ENCODE measurements around the gene ATP9A. TPM values are rescaled to one million over a fixed set of nuclear protein-coding genes. Genes with fewer than 3 reads are reported as not detected.

ATP9A gene
- total RNA-seq, 1 experiment from 2014 or later, result 7.3 TPM

GRCh38 chr20:51643390-51643789 lies 124.8 kb downstream of the ATP9A start:
- Mint-ChIP-seq H3K9me3 (ENCODE audit: unreplicated experiment) (no peaks in the 10 kb centered on the region), H3K27ac (ENCODE audit: low read depth, unreplicated experiment) (no peak overlapping the region), H3K27me3 (ENCODE audit: insufficient read depth, unreplicated experiment) (no peaks in the 10 kb centered on the region), H3K4me1 (ENCODE audit: insufficient read depth, unreplicated experiment) (no peaks in the 10 kb centered on the region), H3K36me3 (ENCODE audit: insufficient read depth, unreplicated experiment) (no peaks in the 10 kb centered on the region), H3K4me3 (ENCODE audit: unreplicated experiment) (no peak overlapping the region)
- intact Hi-C loops (cut with micrococcal nuclease), result no loop called here
- DNase-seq (ENCODE audit: unreplicated experiment), result no peak
- ChIA-PET POLR2A (interaction anchor here (0.7 to 0.8 kb wide), 2 partner anchors 306 to 341 kb away, joined by 3 read pairs; no protein-coding TSS in a partner anchor), CTCF (interaction anchor here (0.6 to 11.0 kb wide), 4 partner anchors 24 to 528 kb away, joined by 3 to 134 read pairs (median 3); no protein-coding TSS in a partner anchor)
- TF ChIP-seq, protein P1, sequence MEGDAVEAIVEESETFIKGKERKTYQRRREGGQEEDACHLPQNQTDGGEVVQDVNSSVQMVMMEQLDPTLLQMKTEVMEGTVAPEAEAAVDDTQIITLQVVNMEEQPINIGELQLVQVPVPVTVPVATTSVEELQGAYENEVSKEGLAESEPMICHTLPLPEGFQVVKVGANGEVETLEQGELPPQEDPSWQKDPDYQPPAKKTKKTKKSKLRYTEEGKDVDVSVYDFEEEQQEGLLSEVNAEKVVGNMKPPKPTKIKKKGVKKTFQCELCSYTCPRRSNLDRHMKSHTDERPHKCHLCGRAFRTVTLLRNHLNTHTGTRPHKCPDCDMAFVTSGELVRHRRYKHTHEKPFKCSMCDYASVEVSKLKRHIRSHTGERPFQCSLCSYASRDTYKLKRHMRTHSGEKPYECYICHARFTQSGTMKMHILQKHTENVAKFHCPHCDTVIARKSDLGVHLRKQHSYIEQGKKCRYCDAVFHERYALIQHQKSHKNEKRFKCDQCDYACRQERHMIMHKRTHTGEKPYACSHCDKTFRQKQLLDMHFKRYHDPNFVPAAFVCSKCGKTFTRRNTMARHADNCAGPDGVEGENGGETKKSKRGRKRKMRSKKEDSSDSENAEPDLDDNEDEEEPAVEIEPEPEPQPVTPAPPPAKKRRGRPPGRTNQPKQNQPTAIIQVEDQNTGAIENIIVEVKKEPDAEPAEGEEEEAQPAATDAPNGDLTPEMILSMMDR (IDR thresholded peaks at IDR 0.05; ENCODE audit: unreplicated experiment), result no peak
- BruUV-seq (replicated peaks), result no TSS peak

DNA sequence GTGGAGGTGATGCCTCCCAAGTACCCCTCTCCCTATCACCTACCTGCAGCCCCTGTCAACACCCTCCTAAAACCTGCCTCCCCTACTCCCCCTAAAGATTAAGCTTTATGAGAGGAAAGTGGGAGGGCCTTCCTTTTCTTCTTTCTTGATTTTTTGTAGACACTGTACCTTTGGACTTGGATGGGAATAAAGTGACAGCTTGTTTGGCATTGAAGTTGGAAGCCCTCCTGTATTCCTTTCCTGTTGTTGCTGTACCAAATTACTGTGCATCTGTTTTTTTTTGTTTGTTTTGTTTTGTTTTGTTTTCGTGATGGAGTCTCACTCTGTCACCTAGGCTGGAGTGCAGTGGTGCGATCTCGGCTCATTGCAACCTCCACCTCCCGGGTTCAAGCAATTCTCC lies 126.3 kb downstream of the ATP9A start:
- TF ChIP-seq, protein P1 (IDR thresholded peaks at IDR 0.05; ENCODE audit: unreplicated experiment), result no peak
- H3K4me1 Mint-ChIP-seq (ENCODE audit: insufficient read depth, unreplicated experiment), result no peaks in the 10 kb centered on the region
- ChIA-PET POLR2A (no interaction called here), CTCF (interaction anchor here (0.6 to 11.0 kb wide), 12 partner anchors 19 to 447 kb away, joined by 3 to 134 read pairs (median 4); no protein-coding TSS in a partner anchor)
- no peaks in the 10 kb centered on the region for H3K36me3 Mint-ChIP-seq (ENCODE audit: insufficient read depth, unreplicated experiment)
- intact Hi-C loops (cut with micrococcal nuclease), result no loop called here
- no TSS peak for BruUV-seq (replicated peaks)
- DNase-seq (ENCODE audit: unreplicated experiment), result no peak
- no peak overlapping the region for H3K27ac Mint-ChIP-seq (ENCODE audit: low read depth, unreplicated experiment)
- H3K4me3 Mint-ChIP-seq (ENCODE audit: unreplicated experiment), result no peak overlapping the region
- no peaks in the 10 kb centered on the region for H3K27me3 Mint-ChIP-seq (ENCODE audit: insufficient read depth, unreplicated experiment)
- H3K9me3 Mint-ChIP-seq (ENCODE audit: unreplicated experiment), result no peaks in the 10 kb centered on the region

DNA sequence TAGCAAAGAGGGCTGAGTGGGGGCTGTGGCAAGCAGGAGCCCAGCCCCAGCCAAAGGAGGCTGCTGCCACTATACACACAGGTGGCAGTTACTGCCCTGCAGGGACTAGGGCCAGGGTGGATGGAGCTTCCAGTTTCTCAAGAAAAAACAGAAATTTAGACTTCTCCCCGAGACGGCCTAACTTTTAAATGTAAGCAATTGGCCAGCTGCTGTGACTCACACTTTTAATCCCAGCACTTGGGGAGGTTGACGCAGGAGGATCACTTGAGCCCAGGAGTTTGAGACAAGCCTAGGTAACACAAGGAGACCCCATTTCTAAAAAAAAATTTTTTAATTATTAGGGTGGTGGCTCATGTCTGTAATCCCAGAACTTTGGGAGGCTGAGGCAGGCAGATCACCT lies 127.4 kb downstream of the ATP9A start:
- POLR2A ChIA-PET, result no interaction called here
- no TSS peak for BruUV-seq (replicated peaks)
- TF ChIP-seq, protein P1 (IDR thresholded peaks at IDR 0.05; ENCODE audit: unreplicated experiment), result no peak
- no peak overlapping the region for H3K27ac Mint-ChIP-seq (ENCODE audit: low read depth, unreplicated experiment)
- no peak overlapping the region for H3K4me3 Mint-ChIP-seq (ENCODE audit: unreplicated experiment)
- no peaks in the 10 kb centered on the region for H3K36me3 Mint-ChIP-seq (ENCODE audit: insufficient read depth, unreplicated experiment)
- no peaks in the 10 kb centered on the region for H3K27me3 Mint-ChIP-seq (ENCODE audit: insufficient read depth, unreplicated experiment)
- DNase-seq (ENCODE audit: unreplicated experiment), result no peak
- no peaks in the 10 kb centered on the region for H3K4me1 Mint-ChIP-seq (ENCODE audit: insufficient read depth, unreplicated experiment)
- intact Hi-C loops (cut with micrococcal nuclease), result no loop called here
- H3K9me3 Mint-ChIP-seq (ENCODE audit: unreplicated experiment), result no peaks in the 10 kb centered on the region
- CTCF ChIA-PET, result interaction anchor here (0.5 to 11.0 kb wide), 19 partner anchors 9 to 509 kb away, joined by 3 to 134 read pairs (median 4); no protein-coding TSS in a partner anchor

DNA sequence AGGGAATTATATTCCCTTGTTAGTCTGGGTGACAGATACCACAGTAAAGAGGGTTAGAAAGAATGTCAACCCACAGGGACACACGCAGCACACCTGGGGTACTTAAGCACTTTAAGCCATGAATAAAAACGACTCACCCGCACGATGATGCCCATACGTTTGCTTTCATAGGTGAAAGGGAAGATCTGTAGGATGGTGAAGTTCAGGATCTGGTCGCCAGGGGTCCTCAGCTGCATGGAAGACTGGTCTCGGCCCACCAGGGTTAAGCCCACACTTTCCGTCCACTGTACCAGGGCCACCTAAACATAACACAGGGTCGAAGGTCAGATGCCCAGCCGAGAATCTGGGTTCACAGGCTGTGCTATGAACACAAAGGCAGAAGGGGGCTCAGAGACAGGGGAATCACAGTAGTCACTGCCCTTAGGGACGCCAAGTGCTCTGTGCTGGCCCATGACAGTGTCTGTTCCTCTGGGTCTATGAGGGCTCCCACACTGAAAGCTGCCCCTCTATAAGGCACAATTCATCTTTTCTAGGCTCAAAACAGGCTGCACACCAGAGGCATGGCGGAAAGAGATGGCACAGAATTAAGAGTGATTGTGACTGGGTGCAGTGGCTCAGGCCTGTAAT lies 128.9 kb downstream of the ATP9A start:
- no TSS peak for BruUV-seq (replicated peaks)
- intact Hi-C loops (cut with micrococcal nuclease), result loop anchor here (1.0 to 10.0 kb wide), 6 partner anchors 125 to 845 kb away; partner anchors contain the start of genes ATP9A and BCAS4
- POLR2A ChIA-PET, result no interaction called here
- TF ChIP-seq, protein P1 (IDR thresholded peaks at IDR 0.05; ENCODE audit: unreplicated experiment), result peak; percentile 91
- no peak overlapping the region for H3K4me3 Mint-ChIP-seq (ENCODE audit: unreplicated experiment)
- H3K27ac Mint-ChIP-seq (ENCODE audit: low read depth, unreplicated experiment), result peak overlapping the region; percentile 53
- DNase-seq (ENCODE audit: unreplicated experiment), result peak; percentile 76
- no peaks in the 10 kb centered on the region for H3K27me3 Mint-ChIP-seq (ENCODE audit: insufficient read depth, unreplicated experiment)
- CTCF ChIA-PET, result interaction anchor here (0.6 to 11.0 kb wide), 26 partner anchors 8 to 652 kb away, joined by 3 to 134 read pairs (median 4); no protein-coding TSS in a partner anchor
- H3K36me3 Mint-ChIP-seq (ENCODE audit: insufficient read depth, unreplicated experiment), result no peaks in the 10 kb centered on the region
- no peaks in the 10 kb centered on the region for H3K4me1 Mint-ChIP-seq (ENCODE audit: insufficient read depth, unreplicated experiment)
- no peaks in the 10 kb centered on the region for H3K9me3 Mint-ChIP-seq (ENCODE audit: unreplicated experiment)

Measured in MCF 10A (cell line).